Activated B cell treated with CpG ODN at 0.5 μM for 24 hours (primary cell): ENCODE measurements around the gene PAQR6. TPM values are rescaled to one million over a fixed set of nuclear protein-coding genes. Genes with fewer than 3 reads are reported as not detected.

ENCODE experiments used
- ATAC-seq: fragments of 200-7000 bp; cut with Tn5 transposase; one replicate; pipeline ENCODE4 v1.10.0; 2021; ENCODE audit warnings: low read depth, mild to moderate bottlenecking, moderate library complexity
- CTCF ChIA-PET: fragments of 350-600 bp; sonication (Branson Sonifier 250); formaldehyde crosslinking; loops from one replicate; lab custom pipeline; 2021; ENCODE audit warnings: antibody characterized with exemption; lab: Charles Lee
- POLR2A ChIA-PET: fragments of 350-600 bp; sonication (Branson Sonifier 250); formaldehyde crosslinking; loops from one replicate; lab custom pipeline; 2021; ENCODE audit warnings: antibody characterized with exemption; lab: Charles Lee
- DNase-seq: peaks from one replicate; pipeline ENCODE4 v3.0.0; 2022
- H3K27ac Mint-ChIP-seq: one replicate; pipeline ENCODE4 v1.8.0; 2020; ENCODE audit warnings: mixed read lengths
- H3K27me3 Mint-ChIP-seq: one replicate; pipeline ENCODE4 v1.8.0; 2021; ENCODE audit warnings: mixed read lengths
- H3K36me3 Mint-ChIP-seq: one replicate; pipeline ENCODE4 v1.8.0; 2021; ENCODE audit warnings: low read depth, mixed read lengths
- H3K4me1 Mint-ChIP-seq: one replicate; pipeline ENCODE4 v1.8.0; 2021; ENCODE audit warnings: mixed read lengths
- H3K4me3 Mint-ChIP-seq: one replicate; pipeline ENCODE4 v1.8.0; 2020; ENCODE audit warnings: mild to moderate bottlenecking, mixed read lengths
- H3K9me3 Mint-ChIP-seq: one replicate; pipeline ENCODE4 v1.8.0; 2020; ENCODE audit warnings: mixed read lengths
- intact Hi-C: fragments of 100-400 bp; cut with micrococcal nuclease; formaldehyde crosslinking; loops from one replicate; pipeline ENCODE4 v1.15.1; 2024
- total RNA-seq: library from RNA; stranded (reverse); gene quantifications from 2 replicates; pipeline ENCODE4 v1.2.3, GENCODE V29; 2022
- TF ChIP-seq, protein P1 (sequence below): fragments of 200-600 bp; IDR thresholded peaks from one replicate; pipeline ENCODE4 v1.8.0; 2022; ENCODE audit warnings: antibody characterized with exemption, mild to moderate bottlenecking

Gene PAQR6
- 1.6 and 1.8 TPM in 2 replicates for total RNA-seq

DNA sequence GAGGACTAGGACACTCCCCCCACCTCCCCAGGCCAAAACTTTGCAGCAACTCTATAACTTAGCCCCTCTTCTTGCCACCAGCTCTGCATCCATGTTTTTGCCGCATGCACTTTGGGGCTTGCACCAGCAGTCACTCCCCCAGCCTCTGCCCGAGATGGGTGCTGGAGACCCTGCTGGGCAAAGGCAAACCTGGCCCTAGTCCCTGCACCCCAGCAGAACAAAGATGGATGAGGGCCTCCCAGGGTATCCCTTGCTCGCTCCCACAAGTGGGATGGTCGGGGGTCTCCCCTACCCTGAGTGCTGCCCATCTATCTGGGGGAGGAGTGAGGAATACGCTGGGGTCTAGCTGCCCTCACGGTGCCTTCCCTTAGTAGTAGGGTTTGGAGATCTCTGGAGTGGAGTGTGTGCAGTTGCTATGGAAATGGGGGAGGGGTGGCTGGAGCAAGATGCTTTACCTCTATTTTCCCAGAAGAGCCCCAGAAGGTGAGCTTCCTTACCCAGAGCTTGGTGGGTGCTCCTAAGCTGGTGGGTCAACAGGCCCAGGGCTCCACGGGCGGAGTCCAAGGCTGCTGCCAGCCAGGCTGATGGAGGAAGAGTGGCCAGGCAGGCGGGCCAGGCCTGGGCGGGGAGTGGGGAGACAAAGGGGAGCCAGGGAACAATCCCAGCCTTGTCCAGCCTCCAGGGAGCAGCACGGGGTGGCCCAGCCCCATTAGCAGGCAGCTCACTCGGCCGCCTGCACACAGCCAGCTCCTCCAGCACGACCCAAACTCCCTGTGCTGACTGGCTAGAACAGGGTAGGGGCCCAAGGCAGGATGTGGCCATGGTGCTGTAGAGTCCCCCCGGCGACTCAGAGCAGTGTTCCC lies at the start of gene PAQR6:
Gene PAQR6, minus strand, starts transcription at position 597 of the 863 bp plus-strand sequence. CDS start 1,325 bp downstream, outside the sequence.
- CTCF ChIA-PET, result no interaction called here
- H3K4me3 Mint-ChIP-seq, result no peak within 1 kb of the TSS

GRCh38 chr1:156295391-156295947 lies 47.6 kb upstream of the PAQR6 start, which contains the start of gene GLMP:
Gene GLMP (minus strand): TSS chr1:156295679. CDS start chr1:156295645, 34 bp downstream.
- Mint-ChIP-seq H3K4me1 (peaks cover 21% of the 10 kb centered on the region), H3K36me3 (peaks cover 2% of the 10 kb centered on the region), H3K9me3 (no peaks in the 10 kb centered on the region), H3K27ac (peak within 1 kb of the TSS; percentile 46), H3K4me3 (peak within 1 kb of the TSS; percentile 87), H3K27me3 (no peaks in the 10 kb centered on the region)
- ChIA-PET CTCF (interaction anchor here (1.0 kb wide), 1 partner anchor 24 kb away, joined by 5 read pairs; no protein-coding TSS in a partner anchor), POLR2A (interaction anchor here (0.7 to 0.9 kb wide), 2 partner anchors 13 to 24 kb away, joined by 3 to 8 read pairs; partner anchors contain the start of gene SMG5)
- intact Hi-C loops, result loop anchor here (1.0 to 5.0 kb wide), 2 partner anchors 13 to 42 kb away; partner anchors contain the start of genes CCT3, SMG5 and TSACC
- peak; percentile 28 for DNase-seq
- ATAC-seq, result peak; percentile 56
- TF ChIP-seq, protein P1, sequence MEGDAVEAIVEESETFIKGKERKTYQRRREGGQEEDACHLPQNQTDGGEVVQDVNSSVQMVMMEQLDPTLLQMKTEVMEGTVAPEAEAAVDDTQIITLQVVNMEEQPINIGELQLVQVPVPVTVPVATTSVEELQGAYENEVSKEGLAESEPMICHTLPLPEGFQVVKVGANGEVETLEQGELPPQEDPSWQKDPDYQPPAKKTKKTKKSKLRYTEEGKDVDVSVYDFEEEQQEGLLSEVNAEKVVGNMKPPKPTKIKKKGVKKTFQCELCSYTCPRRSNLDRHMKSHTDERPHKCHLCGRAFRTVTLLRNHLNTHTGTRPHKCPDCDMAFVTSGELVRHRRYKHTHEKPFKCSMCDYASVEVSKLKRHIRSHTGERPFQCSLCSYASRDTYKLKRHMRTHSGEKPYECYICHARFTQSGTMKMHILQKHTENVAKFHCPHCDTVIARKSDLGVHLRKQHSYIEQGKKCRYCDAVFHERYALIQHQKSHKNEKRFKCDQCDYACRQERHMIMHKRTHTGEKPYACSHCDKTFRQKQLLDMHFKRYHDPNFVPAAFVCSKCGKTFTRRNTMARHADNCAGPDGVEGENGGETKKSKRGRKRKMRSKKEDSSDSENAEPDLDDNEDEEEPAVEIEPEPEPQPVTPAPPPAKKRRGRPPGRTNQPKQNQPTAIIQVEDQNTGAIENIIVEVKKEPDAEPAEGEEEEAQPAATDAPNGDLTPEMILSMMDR, result no peak

More for the DNA sequence above, at the start of gene PAQR6:
- intact Hi-C loops, result no loop called here
- Mint-ChIP-seq H3K36me3 (peaks cover 35% of the 10 kb centered on the region), H3K4me1 (peaks cover 17% of the 10 kb centered on the region), H3K27me3 (no peaks in the 10 kb centered on the region), H3K27ac (no peak within 1 kb of the TSS), H3K9me3 (no peaks in the 10 kb centered on the region)
- ATAC-seq (no peak), DNase-seq (no peak)
- TF ChIP-seq, protein P1, result no peak
- POLR2A ChIA-PET, result interaction anchor here (0.6 to 1.1 kb wide), 2 partner anchors 21 to 35 kb away, joined by 3 to 4 read pairs; partner anchors contain the start of gene SMG5

- H3K27ac Mint-ChIP-seq, result no peak overlapping the region
- TF ChIP-seq, protein P1, result no peak
- intact Hi-C loops, result no loop called here
- no peaks in the 10 kb centered on the region for H3K27me3 Mint-ChIP-seq
- no peak overlapping the region for H3K4me3 Mint-ChIP-seq
- no peaks in the 10 kb centered on the region for H3K9me3 Mint-ChIP-seq
- ATAC-seq (no peak), DNase-seq (no peak)
- H3K4me1 Mint-ChIP-seq, result peaks cover 21% of the 10 kb centered on the region
- ChIA-PET POLR2A (interaction anchor here (1.4 kb wide), 1 partner anchor 11 kb away, joined by 5 read pairs; the partner anchor contains the start of gene SMG5), CTCF (no interaction called here)
- peaks cover 7% of the 10 kb centered on the region for H3K36me3 Mint-ChIP-seq
These were observed 46.0 kb upstream of the PAQR6 start for GRCh38 chr1:156293895-156294294.

- Mint-ChIP-seq H3K36me3 (peaks cover 11% of the 10 kb centered on the region), H3K4me1 (peaks cover 21% of the 10 kb centered on the region), H3K4me3 (no peak overlapping the region), H3K27ac (no peak overlapping the region), H3K27me3 (no peaks in the 10 kb centered on the region), H3K9me3 (no peaks in the 10 kb centered on the region)
- no peak for DNase-seq
- CTCF ChIA-PET, result no interaction called here
- ATAC-seq, result no peak
- POLR2A ChIA-PET, result interaction anchor here (1.4 kb wide), 1 partner anchor 10 kb away, joined by 5 read pairs; the partner anchor contains the start of gene SMG5
- intact Hi-C loops, result no loop called here
- TF ChIP-seq, protein P1, result no peak
These were observed 45.2 kb upstream of the PAQR6 start for GRCh38 chr1:156293098-156293434.
